GM12878 (cell line): Measurements from ENCODE around the gene KCNK7. TPM values are rescaled to one million over a fixed set of nuclear protein-coding genes. Genes with fewer than 3 reads are reported as not detected.
A peak's percentile ranks its signal among the peaks of the same experiment; 100 is the strongest.

Source experiments
- ATAC-seq: fragments of 200-7000 bp; cut with Tn5 transposase; 3 replicates; pipeline ENCODE4 v1.9.1; 2020; ENCODE audit warnings: mild to moderate bottlenecking, moderate library complexity
- BruUV-seq: library from RNA; stranded (reverse); fragments of 400-500 nt; replicated peaks from 2 replicates; lab custom pipeline; 2021; lab: Mats Ljungman, UMichigan
- CTCF ChIA-PET: fragments of 300-600 bp; sonication (Branson Sonifier 250); formaldehyde crosslinking; extraction: SDS; loops from one replicate; lab custom pipeline; 2021; ENCODE audit warnings: inconsistent platforms; lab: Yijun Ruan, JAX
- POLR2A ChIA-PET: fragments of 350-600 bp; formaldehyde crosslinking; extraction: SDS; loops from one replicate; lab custom pipeline; 2021; ENCODE audit warnings: inconsistent platforms; lab: Charles Lee
- RAD21 ChIA-PET: fragments of 300-600 bp; sonication (Branson Sonifier 250); formaldehyde crosslinking; loops from one replicate; lab custom pipeline; 2023; ENCODE audit warnings: antibody characterized with exemption; ENCODE audit not compliant: unreplicated experiment; lab: Charles Lee
- SMC1A ChIA-PET: fragments of 300-600 bp; sonication (Branson Sonifier 250); formaldehyde crosslinking; loops from one replicate; lab custom pipeline; 2023; ENCODE audit not compliant: unreplicated experiment, uncharacterized antibody; lab: Charles Lee
- DNase-seq: peaks from one replicate; pipeline ENCODE4 v3.0.0-alpha.2; 2011; ENCODE audit warnings: low read depth, low spot score
- FAIRE-seq: peaks from 3 replicates; lab custom pipeline; 2011; peaks lifted over from hg19 to GRCh38; lab: Jason Lieb, UNC
- H2AFZ ChIP-seq: 2 replicates; pipeline ENCODE4 v1.6.0; 2011; ENCODE audit warnings: low read depth, low read length, control low read depth; ENCODE audit not compliant: control insufficient read depth
- H3K27ac ChIP-seq: 2 replicates; pipeline ENCODE4 v1.5.1; 2011; ENCODE audit warnings: control low read depth; ENCODE audit not compliant: control insufficient read depth, insufficient read depth
- H3K27me3 ChIP-seq, 2 experiments: replicated peaks in 1 of 2; 2 replicates each; pipeline versions ENCODE4 v1.6.0 to v1.6.1; 2011; ENCODE audit warnings: low read length in 1 of 2; ENCODE audit not compliant: control insufficient read depth in 2 of 2, insufficient read depth in 2 of 2
- H3K36me3 ChIP-seq, 2 experiments: 2 replicates each; pipeline ENCODE4 v1.5.1; 2011; ENCODE audit warnings: low read length in 1 of 2; ENCODE audit not compliant: control insufficient read depth in 2 of 2, insufficient read depth in 2 of 2
- H3K4me1 ChIP-seq: 2 replicates; pipeline ENCODE4 v1.6.1; 2011; ENCODE audit warnings: mild to moderate bottlenecking, low read length, moderate library complexity, mixed read lengths; ENCODE audit not compliant: control insufficient read depth, insufficient read depth
- H3K4me2 ChIP-seq: 2 replicates; pipeline ENCODE4 v1.6.0; 2011; ENCODE audit warnings: control low read depth; ENCODE audit not compliant: control insufficient read depth, insufficient read depth
- H3K4me3 ChIP-seq: fragments of 200-600 bp; sonication (generic); 2 replicates; pipeline ENCODE4 v1.5.1; 2016
- H3K79me2 ChIP-seq: 2 replicates; pipeline ENCODE4 v1.6.0; 2011; ENCODE audit warnings: low read length; ENCODE audit not compliant: control insufficient read depth, insufficient read depth
- H3K9ac ChIP-seq: 2 replicates; pipeline ENCODE4 v1.8.0; 2011; ENCODE audit warnings: low read length, control low read depth, mixed read lengths; ENCODE audit not compliant: control insufficient read depth, insufficient read depth
- H3K9me3 ChIP-seq: replicated peaks from 3 replicates; pipeline ENCODE4 v1.5.1; 2011; ENCODE audit warnings: mild to moderate bottlenecking, low read length; ENCODE audit not compliant: control insufficient read depth, insufficient read depth
- H4K20me1 ChIP-seq: 2 replicates; pipeline ENCODE4 v1.6.0; 2011; ENCODE audit not compliant: control insufficient read depth, insufficient read depth
- BRCA1 ChIP-seq: IDR thresholded peaks from 2 replicates; pipeline ENCODE4 v1.6.1; 2011; ENCODE audit warnings: low read depth, low read length, improper control_type of control experiment
- CBX3 ChIP-seq: fragments of 200-600 bp; sonication (generic); IDR thresholded peaks from 2 replicates; pipeline ENCODE4 v1.6.1; 2016; ENCODE audit warnings: low read depth, borderline replicate concordance
- CREB1 ChIP-seq: IDR thresholded peaks from 2 replicates; pipeline ENCODE4 v1.6.1; 2012; ENCODE audit warnings: low read depth, mild to moderate bottlenecking, inconsistent platforms
- CTCF ChIP-seq, 3 experiments: IDR thresholded peaks in 2 of 3; conservative IDR thresholded peaks in 1 of 3; 2 replicates each; pipeline ENCODE4 v1.5.1; 2011; ENCODE audit warnings: low read depth in 3 of 3, low read length in 3 of 3, mild to moderate bottlenecking in 3 of 3, control low read depth in 2 of 3, moderate library complexity in 2 of 3, inconsistent platforms in 1 of 3, mixed read lengths in 1 of 3; ENCODE audit not compliant: control insufficient read depth in 2 of 3, insufficient read depth in 1 of 3; ENCODE audit errors: extremely low read depth in 1 of 3
- DPF2 ChIP-seq: fragments of 450-650 bp; IDR thresholded peaks from 2 replicates; pipeline ENCODE4 v1.6.1; 2017; ENCODE audit warnings: mild to moderate bottlenecking
- E4F1 ChIP-seq: fragments of 450-650 bp; IDR thresholded peaks from 2 replicates; pipeline ENCODE4 v1.6.1; 2018; ENCODE audit warnings: borderline replicate concordance, mild to moderate bottlenecking; ENCODE audit not compliant: partially characterized antibody
- EGR1 ChIP-seq, 2 experiments: IDR thresholded peaks; 1 replicate in 1 of 2; 2 replicates in 1 of 2; pipeline ENCODE4 v1.6.1; 2011 to 2012; ENCODE audit warnings: low read depth in 2 of 2, low read length in 2 of 2, borderline replicate concordance in 1 of 2, mild to moderate bottlenecking in 1 of 2, moderate library complexity in 1 of 2
- NBN ChIP-seq: fragments of 450-650 bp; IDR thresholded peaks from 2 replicates; pipeline ENCODE4 v1.6.1; 2016
- PML ChIP-seq: IDR thresholded peaks from 2 replicates; pipeline ENCODE4 v1.6.1; 2012; ENCODE audit warnings: low read length, inconsistent platforms
- POLR2A ChIP-seq: IDR thresholded peaks from 2 replicates; pipeline ENCODE4 v1.6.1; 2011; ENCODE audit warnings: low read depth, mild to moderate bottlenecking, low read length
- POU2F2 ChIP-seq: IDR thresholded peaks from 3 replicates; pipeline ENCODE4 v1.6.1; 2011; ENCODE audit warnings: low read depth, mild to moderate bottlenecking, low read length, borderline replicate concordance
- RAD21 ChIP-seq: IDR thresholded peaks from 2 replicates; pipeline ENCODE4 v1.6.1; 2011; ENCODE audit warnings: mild to moderate bottlenecking, low read depth, low read length, moderate library complexity; ENCODE audit not compliant: insufficient read depth
- SMC3 ChIP-seq: IDR thresholded peaks from 2 replicates; pipeline ENCODE4 v1.6.1; 2011; ENCODE audit warnings: low read length, improper control_type of control experiment, borderline replicate concordance
- YY1 ChIP-seq: IDR thresholded peaks from 2 replicates; pipeline ENCODE4 v1.6.1; 2011; ENCODE audit warnings: low read depth, mild to moderate bottlenecking, low read length
- ZBED1 ChIP-seq: IDR thresholded peaks from 2 replicates; pipeline ENCODE4 v1.6.1; 2016; ENCODE audit warnings: borderline replicate concordance
- ZBTB33 ChIP-seq: fragments of 450-650 bp; IDR thresholded peaks from 2 replicates; pipeline ENCODE4 v1.6.1; 2017; ENCODE audit warnings: mild to moderate bottlenecking
- WGBS: methylation state at CpG from one replicate; pipeline ENCODE4 v1.1.6; 2016; ENCODE audit warnings: low lambda C conversion rate; ENCODE audit not compliant: insufficient replicate concordance, insufficient coverage; ENCODE audit errors: missing lambda C conversion rate; 5-methylcytosine and 5-hydroxymethylcytosine counted together
- in situ Hi-C: fragments of 300-500 bp; cut with MboI; formaldehyde crosslinking; loops from 9 replicates; pipeline ENCODE4 v1.14.3; 2018; ENCODE audit warnings: mixed read lengths
- intact Hi-C: fragments of 100-400 bp; cut with micrococcal nuclease; formaldehyde crosslinking; loops from one replicate; pipeline ENCODE4 v1.14.2; 2022; ENCODE audit not compliant: unreplicated experiment
- polyA plus RNA-seq, 11 experiments: library from polyadenylated mRNA; depleted of rRNA in 4 of 11; unstranded in 6 of 11; stranded (reverse) in 5 of 11; fragments of >200 nt; fragmentation: Nextera tagmentation in 4 of 11; fragmentation: Illumina TruSeq in 1 of 11; extraction: Ambion mirVana in 4 of 11; extraction: Trizol in 1 of 11; gene quantifications; 1 replicate in 1 of 11; 2 replicates in 10 of 11; pipeline versions ENCODE4 v1.2.1 to v1.2.3, GENCODE V29; 2011 to 2016; ENCODE audit warnings: inconsistent platforms in 2 of 11, missing spikeins in 2 of 11, low read depth in 1 of 11
- total RNA-seq, 4 experiments: library from RNA; depleted of rRNA in 3 of 4; stranded (reverse); fragments of >200 nt in 3 of 4; fragmentation: Illumina TruSeq in 1 of 4; extraction: Trizol in 1 of 4; gene quantifications; 2 replicates each; pipeline versions ENCODE4 v1.2.1 to v1.2.3, GENCODE V29; 2013 to 2021

The KCNK7 gene
- total and polyA plus RNA-seq, 10 of the 15 experiments (the other 5 are each of a cell fraction or from before 2014, with no cell fraction given): 0.11 to 0.54 (median 0.23) TPM; not detected in 7

GRCh38 chr11:65593518-65594414, 1.8 kb downstream of the KCNK7 start:
- ChIA-PET POLR2A (interaction anchor here (0.7 to 2.2 kb wide), 7 partner anchors 12 to 53 kb away, joined by 3 to 12 read pairs (median 4); partner anchors contain the start of genes FAM89B and SIPA1), RAD21 (interaction anchor here (0.5 to 2.8 kb wide), 8 partner anchors 18 to 364 kb away, joined by 3 to 18 read pairs (median 6); partner anchors contain the start of genes EHBP1L1, FAM89B, MAP3K11 and SIPA1)
- TF ChIP-seq SMC3 (peak; percentile 68), CBX3 (no peak), BRCA1 (no peak), RAD21 (peak; percentile 44), POLR2A (peak; percentile 48), E4F1 (no peak), NBN (no peak), POU2F2 (peak; percentile 10; the same call in 1 of the 3 replicates), DPF2 (0 out of 2 replicates have a peak, but pooled peaks have one; percentile 13), ZBTB33 (0 out of 2 replicates have a peak, but pooled peaks have one; percentile 30), CTCF (IDR thresholded peaks at IDR 0.05 in 2 of 3, conservative IDR thresholded peaks at IDR 0.05 in 1 of 3; ENCODE audit: control insufficient read depth in 2 of 3, extremely low read depth in 1 of 3, insufficient read depth in 1 of 3, low read depth in 3 of 3, low read length in 3 of 3) (peak; percentile 62 to 71 (median 63)), EGR1 (IDR thresholded peaks at IDR 0.05; ENCODE audit: borderline replicate concordance in 1 of 2, low read depth in 2 of 2, low read length in 2 of 2) (0 out of 3 replicates have a peak, but pooled peaks of 1 of the 2 experiments have one; percentile 8), CREB1 (0 out of 2 replicates have a peak, but pooled peaks have one; percentile 14), ZBED1 (0 out of 2 replicates have a peak, but pooled peaks have one; percentile 14), PML (peak; percentile 72; the same call in 1 of the 2 replicates), YY1 (0 out of 2 replicates have a peak, but pooled peaks have one; percentile 34)

More at GRCh38 chr11:65593518-65594414, 1.8 kb downstream of the KCNK7 start:
- no peak overlapping the region for H3K9ac ChIP-seq
- DNase-seq (no peak), FAIRE-seq (peak; percentile 13), ATAC-seq (peak; percentile 68)
- no peak overlapping the region for H3K4me3 ChIP-seq
- no peaks in the 10 kb centered on the region for H4K20me1 ChIP-seq
- peaks cover under 1% of the 10 kb centered on the region; the same call in 1 of the 2 replicates for H3K79me2 ChIP-seq
- H3K4me1 ChIP-seq: peaks cover 11% of the 10 kb centered on the region
- in situ Hi-C loops: no loop called here
- WGBS: 86% methylated on average over 26 of the region's 26 CpGs
- H3K9me3 ChIP-seq: no peaks in the 10 kb centered on the region
- H3K4me2 ChIP-seq: no peak overlapping the region
- H3K27ac ChIP-seq: no peak overlapping the region
- ChIA-PET SMC1A (interaction anchor here (0.7 to 2.3 kb wide), 11 partner anchors 10 to 125 kb away, joined by 3 to 18 read pairs (median 5); partner anchors contain the start of genes EHBP1L1, FAM89B and PCNX3), CTCF (interaction anchor here (0.6 to 3.3 kb wide), 18 partner anchors 9 to 368 kb away, joined by 3 to 39 read pairs (median 7); partner anchors contain the start of genes EHBP1L1, FAM89B, PCNX3 and ZNRD2)
- H2AFZ ChIP-seq: no peak overlapping the region
- BruUV-seq: no TSS peak
- intact Hi-C loops: no loop called here
- peaks cover under 1 to 2% of the 10 kb centered on the region in 2 experiments; a peak in 3 of 4 replicates for H3K36me3 ChIP-seq
- H3K27me3 ChIP-seq: no peaks in the 10 kb centered on the region
